ENCODE results near the gene KLF6.

DNA sequence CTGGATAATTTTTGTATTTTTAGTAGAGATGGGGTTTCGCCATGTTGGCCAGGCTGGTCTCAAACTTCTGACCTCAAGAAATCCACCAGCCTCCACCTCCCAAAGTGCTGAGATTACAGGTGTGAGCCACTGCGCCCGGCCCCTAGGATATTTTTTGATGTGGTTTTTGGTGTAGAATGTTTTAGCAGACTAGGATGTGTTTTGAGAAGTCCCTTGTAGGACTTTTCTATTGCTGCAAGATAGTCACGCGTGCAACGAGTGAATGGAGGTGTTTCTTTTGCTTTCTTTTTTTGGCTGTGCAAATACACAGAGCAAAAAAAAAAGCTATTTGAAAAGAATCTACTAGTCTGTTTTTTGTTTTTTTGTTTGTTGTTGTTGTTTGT lies 29.8 kb upstream of the KLF6 start:
- no peak for TF ChIP-seq POLR2A (IDR thresholded peaks at IDR 0.05; ENCODE audit: low read length)
- no peak for TF ChIP-seq GATA1 (IDR thresholded peaks at IDR 0.05; ENCODE audit: low read depth, low read length)

Data from erythroblast (primary cell).